ENCODE measurements around the gene RAD50.

- TF ChIP-seq, protein P1, sequence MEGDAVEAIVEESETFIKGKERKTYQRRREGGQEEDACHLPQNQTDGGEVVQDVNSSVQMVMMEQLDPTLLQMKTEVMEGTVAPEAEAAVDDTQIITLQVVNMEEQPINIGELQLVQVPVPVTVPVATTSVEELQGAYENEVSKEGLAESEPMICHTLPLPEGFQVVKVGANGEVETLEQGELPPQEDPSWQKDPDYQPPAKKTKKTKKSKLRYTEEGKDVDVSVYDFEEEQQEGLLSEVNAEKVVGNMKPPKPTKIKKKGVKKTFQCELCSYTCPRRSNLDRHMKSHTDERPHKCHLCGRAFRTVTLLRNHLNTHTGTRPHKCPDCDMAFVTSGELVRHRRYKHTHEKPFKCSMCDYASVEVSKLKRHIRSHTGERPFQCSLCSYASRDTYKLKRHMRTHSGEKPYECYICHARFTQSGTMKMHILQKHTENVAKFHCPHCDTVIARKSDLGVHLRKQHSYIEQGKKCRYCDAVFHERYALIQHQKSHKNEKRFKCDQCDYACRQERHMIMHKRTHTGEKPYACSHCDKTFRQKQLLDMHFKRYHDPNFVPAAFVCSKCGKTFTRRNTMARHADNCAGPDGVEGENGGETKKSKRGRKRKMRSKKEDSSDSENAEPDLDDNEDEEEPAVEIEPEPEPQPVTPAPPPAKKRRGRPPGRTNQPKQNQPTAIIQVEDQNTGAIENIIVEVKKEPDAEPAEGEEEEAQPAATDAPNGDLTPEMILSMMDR (IDR thresholded peaks at IDR 0.05) = no peak
- TF ChIP-seq POLR2AphosphoS5 (IDR thresholded peaks at IDR 0.05) = no peak
These were observed 87.4 kb downstream of the RAD50 start for GRCh38 chr5:132644177-132644576.
